NCI-H345 (cell line): ENCODE measurements around the gene CDYL.
"Not testable (repeated sequence)": the region's sequence is repeated elsewhere in the genome, so short reads cannot be mapped to it uniquely, and the experiment has no call there.

Experiments
- DNase-seq: peaks from one replicate; lab custom pipeline; 2025; lab: John Stamatoyannopoulos, UW

Gene CDYL

DNA sequence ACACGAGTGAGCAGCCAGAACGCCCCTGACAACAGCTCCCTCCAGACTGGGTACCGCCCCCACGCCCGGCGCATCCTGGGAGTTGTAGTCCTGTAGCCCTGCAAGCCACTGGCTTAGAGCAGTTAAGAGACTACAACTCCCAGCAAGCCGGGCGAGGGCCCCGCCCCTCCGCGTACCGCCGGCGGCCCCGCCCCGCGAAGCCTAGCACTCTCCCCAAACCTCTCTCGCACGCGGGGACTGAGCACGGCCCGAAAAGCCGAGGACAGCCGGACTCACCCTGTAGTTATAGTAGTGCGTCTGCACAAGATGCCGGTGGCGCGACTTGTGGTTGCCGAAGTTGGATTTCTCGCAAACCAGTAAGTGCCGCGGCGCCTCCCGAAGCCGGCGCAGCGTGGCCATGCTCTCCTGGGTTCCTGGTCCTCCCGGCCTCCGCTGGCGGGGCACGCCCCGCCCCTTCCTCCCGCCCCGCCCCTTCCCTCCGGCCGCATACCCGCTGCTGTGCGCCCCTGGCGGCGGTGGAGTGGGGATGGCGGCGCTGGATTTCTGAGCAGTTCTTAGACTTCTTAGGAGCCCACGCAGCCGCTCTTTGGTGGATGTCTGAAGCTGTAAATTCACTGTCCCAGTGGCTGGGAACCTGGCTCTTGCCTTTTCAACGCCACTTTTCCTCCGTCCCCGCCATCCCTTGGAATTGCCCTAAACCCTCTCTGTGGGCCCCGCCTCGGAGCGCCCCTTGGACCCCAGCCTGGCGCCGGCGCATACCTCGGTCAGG lies 227.6 kb downstream of the CDYL start, which contains the start of gene RPP40:
RPP40 (minus strand) TSS at position 434 of the 769 bp plus-strand sequence; CDS start at position 399, 35 bp downstream.
- peak; percentile 85 for DNase-seq

DNA sequence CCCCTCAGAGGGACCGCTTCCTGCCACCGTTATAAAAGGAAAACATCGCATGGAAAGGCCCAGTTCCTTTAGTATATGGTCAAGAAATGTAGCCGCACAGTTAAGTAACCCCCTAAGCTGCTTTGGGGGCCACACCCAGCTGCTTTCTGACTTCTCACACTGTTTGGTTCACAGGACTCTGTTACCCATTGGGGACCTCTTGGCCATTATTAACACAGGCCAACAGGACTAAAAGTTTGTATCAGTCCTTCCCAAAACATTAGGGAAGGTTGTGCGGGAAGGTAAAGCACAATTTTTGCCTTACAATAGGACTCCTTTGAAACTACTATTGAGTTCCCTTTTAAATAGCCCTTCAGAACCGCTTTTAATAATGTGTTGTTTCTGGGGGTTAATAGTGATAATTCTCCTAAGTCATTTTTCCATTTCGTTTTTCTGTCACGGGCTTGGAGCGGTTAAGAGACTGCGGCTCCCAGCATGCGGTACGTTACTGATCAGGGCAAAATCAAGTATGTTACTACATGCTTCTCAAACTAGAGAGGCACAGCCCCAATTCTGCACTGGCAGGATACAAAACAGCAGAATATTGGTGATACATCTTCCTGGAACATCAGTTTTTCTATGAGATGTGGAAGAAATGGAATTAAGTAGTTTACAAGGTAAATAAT lies 228.3 kb downstream of the CDYL start:
- no peak for DNase-seq

DNA sequence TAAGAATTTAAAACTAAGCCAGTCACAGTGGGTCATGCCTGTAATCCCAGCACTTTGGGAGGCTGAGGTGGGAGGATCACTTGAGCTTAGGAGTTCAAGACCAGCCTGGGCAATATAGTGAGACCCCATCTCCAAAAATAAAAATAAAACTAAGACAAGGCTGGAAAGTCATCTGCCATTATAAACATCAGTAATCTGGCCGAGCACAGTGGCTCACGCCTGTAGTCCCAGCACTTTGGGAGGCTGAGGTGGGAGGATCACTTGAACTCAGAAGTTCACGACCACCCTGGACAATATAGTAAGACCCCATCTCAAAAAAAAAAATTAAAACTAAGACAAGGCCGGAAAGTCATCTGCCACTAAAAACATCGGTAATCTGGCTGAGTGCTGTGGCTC lies 228.8 kb downstream of the CDYL start:
- DNase-seq: not testable (repeated sequence)
